Tibial artery (tissue), 4 donors: ENCODE results near the gene CDH22.

ENCODE experiments used
- DNase-seq, 2 donors: peaks; one replicate each; pipeline ENCODE4 v3.0.0-alpha.2; 2019
- H3K27ac ChIP-seq, 2 donors: fragments of 200-600 bp; sonication (generic) in 1 of 2; 1 replicate in 1 of 2; 2 replicates in 1 of 2; pipeline ENCODE4 v1.5.1; 2018 to 2019; ENCODE audit warnings: mild to moderate bottlenecking in 1 of 2
- H3K27me3 ChIP-seq, 2 donors: fragments of 200-600 bp; sonication (generic) in 1 of 2; one replicate each; pipeline versions ENCODE4 v1.5.1 to v1.6.0; 2016 to 2019
- H3K36me3 ChIP-seq, 3 donors: fragments of 200-600 bp; sonication (generic) in 2 of 3; one replicate each; pipeline ENCODE4 v1.5.1; 2016 to 2019; ENCODE audit warnings: mild to moderate bottlenecking in 2 of 3
- H3K4me1 ChIP-seq, 4 donors: fragments of 200-600 bp; sonication (generic) in 2 of 4; 1 replicate in 3 of 4; 2 replicates in 1 of 4; pipeline ENCODE4 v1.5.1; 2016 to 2019
- H3K4me3 ChIP-seq, 2 donors: fragments of 200-600 bp; sonication (generic) in 1 of 2; 1 replicate in 1 of 2; 2 replicates in 1 of 2; pipeline ENCODE4 v1.5.1; 2018 to 2019; ENCODE audit warnings: mild to moderate bottlenecking in 2 of 2
- H3K9me3 ChIP-seq, 3 donors: fragments of 200-600 bp; sonication (generic) in 1 of 3; one replicate each; pipeline ENCODE4 v1.5.1; 2016 to 2019
- intact Hi-C: fragments of 100-400 bp; cut with DNase I; formaldehyde crosslinking; loops from one replicate; pipeline ENCODE4 v1.15.0; 2023; ENCODE audit warnings: low total_unique reads
- TF ChIP-seq, protein P1 (sequence below), 2 experiments: fragments of 200-600 bp in 1 of 2; fragments of 450-650 bp in 1 of 2; IDR thresholded peaks; one replicate each; pipeline ENCODE4 v1.5.1; 2017 to 2019; ENCODE audit warnings: antibody characterized with exemption in 2 of 2, mild to moderate bottlenecking in 1 of 2, moderate library complexity in 1 of 2

Gene CDH22

DNA sequence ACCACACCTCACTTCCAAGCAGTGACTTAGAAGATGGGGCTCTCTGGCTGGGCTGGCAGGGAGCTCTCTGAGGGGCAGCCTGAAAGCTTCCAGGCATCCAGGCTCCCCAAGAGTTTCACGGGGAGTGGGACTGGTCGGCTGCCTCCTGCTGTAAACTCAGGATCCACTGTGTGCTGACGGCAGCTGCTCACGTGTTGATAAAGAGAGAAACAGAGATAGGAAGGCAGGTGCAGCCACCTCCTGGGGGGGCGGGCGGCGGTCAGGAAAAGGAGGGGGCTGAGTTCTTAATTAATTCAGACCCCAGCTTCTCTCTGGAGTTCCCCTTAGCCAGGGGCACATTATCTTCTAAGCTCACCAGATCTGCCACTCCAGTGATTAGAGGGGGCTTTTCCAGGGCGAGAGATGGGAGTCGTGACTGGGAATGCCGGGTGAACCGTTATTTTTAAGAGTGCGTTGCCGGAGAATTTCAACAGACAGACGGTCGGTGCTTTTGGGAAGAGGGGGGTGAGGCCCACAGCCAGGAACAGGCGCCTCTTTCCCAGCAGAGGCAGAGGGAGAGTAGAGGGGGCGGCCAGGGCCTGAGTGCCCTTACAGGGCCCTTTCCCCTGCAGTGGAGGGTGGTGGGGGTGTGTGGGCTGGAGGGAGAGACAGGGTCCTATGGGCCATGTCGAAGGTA lies 119.3 kb downstream of the CDH22 start:
- TF ChIP-seq, protein P1, sequence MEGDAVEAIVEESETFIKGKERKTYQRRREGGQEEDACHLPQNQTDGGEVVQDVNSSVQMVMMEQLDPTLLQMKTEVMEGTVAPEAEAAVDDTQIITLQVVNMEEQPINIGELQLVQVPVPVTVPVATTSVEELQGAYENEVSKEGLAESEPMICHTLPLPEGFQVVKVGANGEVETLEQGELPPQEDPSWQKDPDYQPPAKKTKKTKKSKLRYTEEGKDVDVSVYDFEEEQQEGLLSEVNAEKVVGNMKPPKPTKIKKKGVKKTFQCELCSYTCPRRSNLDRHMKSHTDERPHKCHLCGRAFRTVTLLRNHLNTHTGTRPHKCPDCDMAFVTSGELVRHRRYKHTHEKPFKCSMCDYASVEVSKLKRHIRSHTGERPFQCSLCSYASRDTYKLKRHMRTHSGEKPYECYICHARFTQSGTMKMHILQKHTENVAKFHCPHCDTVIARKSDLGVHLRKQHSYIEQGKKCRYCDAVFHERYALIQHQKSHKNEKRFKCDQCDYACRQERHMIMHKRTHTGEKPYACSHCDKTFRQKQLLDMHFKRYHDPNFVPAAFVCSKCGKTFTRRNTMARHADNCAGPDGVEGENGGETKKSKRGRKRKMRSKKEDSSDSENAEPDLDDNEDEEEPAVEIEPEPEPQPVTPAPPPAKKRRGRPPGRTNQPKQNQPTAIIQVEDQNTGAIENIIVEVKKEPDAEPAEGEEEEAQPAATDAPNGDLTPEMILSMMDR (IDR thresholded peaks at IDR 0.05), result no peak
- intact Hi-C loops, result no loop called here
- no peak for DNase-seq
- H3K27me3 ChIP-seq, result peaks cover 0 to 41% of the 10 kb centered on the region in 2 donors
- H3K36me3 ChIP-seq, result no peaks in the 10 kb centered on the region
- H3K4me3 ChIP-seq, result no peak overlapping the region
- no peaks in the 10 kb centered on the region for H3K4me1 ChIP-seq
- no peak overlapping the region for H3K27ac ChIP-seq
- H3K9me3 ChIP-seq, result peaks cover 0 to 5% (median 0%) of the 10 kb centered on the region in 3 donors

DNA sequence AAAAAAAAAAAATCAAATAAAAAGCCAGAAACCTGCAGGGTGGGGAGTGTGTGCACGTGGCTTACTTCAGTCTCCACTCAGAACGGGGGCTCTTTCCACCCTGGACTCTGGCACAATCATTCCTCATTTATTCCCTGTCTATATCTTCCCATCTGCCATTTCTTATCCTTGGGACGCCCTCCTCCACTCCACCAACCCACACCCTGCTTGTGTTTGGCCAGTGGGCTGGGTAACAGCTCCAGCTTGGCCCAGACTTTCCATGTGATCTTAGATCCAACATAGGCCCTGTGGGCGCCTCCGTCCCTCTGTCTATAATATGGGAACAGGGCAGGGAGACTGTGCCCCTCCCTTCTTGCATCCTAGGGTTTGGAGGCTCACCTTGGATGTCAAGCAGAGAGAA lies 122.1 kb downstream of the CDH22 start:
- Histone ChIP-seq H3K27ac (no peak overlapping the region), H3K4me1 (no peaks in the 10 kb centered on the region), H3K4me3 (no peak overlapping the region), H3K36me3 (no peaks in the 10 kb centered on the region), H3K9me3 (peaks cover 0 to 3% (median 0%) of the 10 kb centered on the region in 3 donors), H3K27me3 (peaks cover 0 to 52% of the 10 kb centered on the region in 2 donors)
- DNase-seq, result no peak
- TF ChIP-seq, protein P1 (IDR thresholded peaks at IDR 0.05), result no peak
- intact Hi-C loops, result no loop called here

DNA sequence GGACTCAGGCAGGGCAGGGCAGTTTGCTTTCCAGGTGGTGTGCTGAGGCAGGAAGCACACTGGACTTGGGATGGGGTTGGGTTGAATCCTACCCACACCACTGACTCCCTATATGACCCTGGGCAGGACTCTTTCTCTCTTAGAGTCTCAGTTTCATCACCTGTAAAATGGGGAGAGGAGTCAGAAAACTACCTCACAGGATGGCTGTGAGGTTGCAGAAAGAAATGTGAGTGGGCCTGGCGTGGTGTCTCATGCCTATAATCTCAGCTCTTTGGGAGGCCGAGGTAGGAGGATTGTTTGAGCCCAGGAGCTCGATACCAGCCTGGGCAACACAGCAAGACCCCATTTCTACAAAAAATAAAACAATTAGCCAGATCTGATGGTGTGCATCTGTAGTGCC lies 122.9 kb downstream of the CDH22 start:
- TF ChIP-seq, protein P1 (IDR thresholded peaks at IDR 0.05), result no peak
- Histone ChIP-seq H3K27ac (no peak overlapping the region), H3K27me3 (peaks cover 0 to 54% of the 10 kb centered on the region in 2 donors), H3K36me3 (no peaks in the 10 kb centered on the region), H3K4me3 (no peak overlapping the region), H3K4me1 (no peaks in the 10 kb centered on the region), H3K9me3 (no peaks in the 10 kb centered on the region)
- intact Hi-C loops, result no loop called here
- DNase-seq, result no peak

DNA sequence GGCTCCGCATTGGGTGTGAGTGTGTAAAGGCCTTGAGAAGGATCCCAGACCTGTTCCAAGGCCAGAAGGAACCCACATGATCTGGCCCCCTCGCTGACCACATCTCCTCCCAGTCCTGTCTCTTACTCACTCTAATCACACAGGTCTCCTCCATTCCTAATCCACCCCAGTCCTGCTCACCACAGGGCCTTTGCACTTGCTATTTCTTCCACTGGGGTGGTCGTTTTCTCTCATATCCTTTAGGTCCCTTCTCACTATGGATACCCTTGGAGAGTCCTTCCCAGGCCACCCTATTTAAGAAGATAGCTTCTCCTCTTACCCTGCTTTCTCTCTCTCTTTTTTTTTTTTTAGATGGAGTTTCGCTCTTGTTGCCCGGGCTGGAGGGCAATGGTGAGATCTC lies 124.5 kb downstream of the CDH22 start:
- H3K4me1 ChIP-seq, result no peaks in the 10 kb centered on the region

DNA sequence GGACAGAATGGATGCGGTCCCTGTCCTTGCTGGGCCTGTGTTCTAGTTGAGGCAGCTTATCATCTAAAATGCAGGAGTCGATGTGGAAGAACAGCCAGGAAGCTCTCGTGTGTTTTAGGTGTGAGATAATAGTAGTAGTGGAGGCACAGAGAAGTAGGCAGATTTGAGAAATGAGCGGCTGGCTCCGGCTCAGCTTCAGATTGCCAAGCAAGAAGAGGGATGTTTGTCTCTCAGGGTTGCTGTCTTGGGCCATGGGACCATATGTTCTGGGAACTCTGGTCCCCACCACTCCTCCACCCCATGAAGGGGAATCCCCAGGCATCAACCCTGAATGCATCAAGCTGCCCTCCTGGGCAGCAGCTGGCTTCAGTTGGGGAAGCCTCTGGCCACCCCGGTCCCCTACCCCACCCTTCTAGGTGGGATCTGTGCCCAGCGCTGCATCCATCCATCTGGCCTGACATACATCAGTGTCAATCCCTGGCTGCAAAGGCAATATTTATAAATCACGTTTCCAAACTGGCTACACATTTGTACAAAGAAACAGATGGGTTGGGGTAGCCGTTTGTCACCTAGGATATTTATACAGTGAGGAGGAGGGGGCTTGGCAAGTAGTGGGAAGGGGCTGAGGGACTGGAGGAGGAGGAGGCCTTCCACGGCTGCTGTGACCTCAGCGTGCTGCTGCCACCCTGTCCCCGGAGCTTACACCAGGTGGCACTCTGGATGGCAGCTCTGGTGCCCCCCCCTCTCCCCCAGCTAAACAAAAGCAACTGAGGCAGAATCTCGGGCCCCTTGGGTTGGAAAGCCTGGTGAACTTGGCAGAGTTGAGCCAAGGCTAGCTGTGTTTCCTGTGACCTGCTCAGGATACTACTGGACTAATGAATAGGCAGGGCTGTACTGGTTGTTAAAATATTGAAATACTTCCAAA lies 125.8 kb downstream of the CDH22 start:
- intact Hi-C loops, result no loop called here
- Histone ChIP-seq H3K27ac (no peak overlapping the region), H3K36me3 (no peaks in the 10 kb centered on the region), H3K4me1 (no peaks in the 10 kb centered on the region), H3K9me3 (no peaks in the 10 kb centered on the region), H3K27me3 (peaks cover 0 to 62% of the 10 kb centered on the region in 2 donors), H3K4me3 (no peak overlapping the region)
- TF ChIP-seq, protein P1 (IDR thresholded peaks at IDR 0.05), result no peak
- no peak for DNase-seq

More for the DNA sequence above, 124.5 kb downstream of the CDH22 start:
- DNase-seq, result no peak
- Histone ChIP-seq H3K36me3 (no peaks in the 10 kb centered on the region), H3K27ac (no peak overlapping the region), H3K27me3 (peaks cover 0 to 60% of the 10 kb centered on the region in 2 donors), H3K4me3 (no peak overlapping the region), H3K9me3 (no peaks in the 10 kb centered on the region)
- TF ChIP-seq, protein P1 (IDR thresholded peaks at IDR 0.05), result no peak
- intact Hi-C loops, result no loop called here
